ENCODE measurements around the gene COX4I2.

Gene COX4I2

DNA sequence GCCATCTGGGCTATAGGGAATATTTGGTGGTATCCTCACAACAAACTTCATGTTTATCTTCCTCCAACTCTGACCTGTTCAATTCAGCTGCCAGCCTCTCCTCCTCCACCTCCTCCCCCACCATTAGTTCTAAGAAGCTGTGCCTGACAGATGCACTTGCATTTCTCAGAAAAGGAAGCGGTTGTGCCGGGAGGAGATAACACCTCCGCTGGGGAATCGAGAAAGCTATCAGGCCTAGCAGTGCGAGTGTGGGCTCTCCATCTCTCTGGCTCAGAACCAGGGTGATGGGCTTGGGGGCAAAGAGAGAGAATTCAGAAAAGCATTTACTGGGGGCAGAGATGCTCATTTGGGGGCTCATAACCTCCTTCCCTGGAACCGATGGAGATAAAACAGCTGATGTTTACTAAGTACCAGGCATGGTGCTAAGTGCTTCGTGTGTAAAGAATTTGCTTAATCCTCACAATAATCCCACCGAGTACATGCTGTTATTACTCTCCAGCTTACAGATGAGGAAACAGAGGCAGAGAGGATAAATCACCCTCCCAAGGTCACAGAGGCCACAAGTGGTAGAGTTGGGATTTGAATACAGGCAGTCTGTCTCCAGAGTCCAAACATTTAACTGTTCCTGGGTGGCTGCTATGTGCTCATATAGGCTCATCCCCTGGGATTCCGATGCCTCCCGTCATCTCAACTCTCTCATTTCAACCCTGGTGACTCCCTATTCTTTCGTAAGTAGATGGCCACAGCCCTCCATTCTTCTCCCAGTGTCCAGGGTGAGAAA is 38.3 kb downstream of the COX4I2 start:
- peak in 1 of 3 donors; percentile 21 for DNase-seq (ENCODE audit: low read depth in 3 of 3, low spot score in 1 of 3)

- DNase-seq (ENCODE audit: low read depth in 3 of 3, low spot score in 1 of 3): no peak
Measured at GRCh38 chr20:31676609-31676989, 38.9 kb downstream of the COX4I2 start.

GRCh38 chr20:31677553-31678260 is 40.0 kb downstream of the COX4I2 start:
- no peak for DNase-seq (ENCODE audit: low read depth in 3 of 3, low spot score in 1 of 3)

DNA sequence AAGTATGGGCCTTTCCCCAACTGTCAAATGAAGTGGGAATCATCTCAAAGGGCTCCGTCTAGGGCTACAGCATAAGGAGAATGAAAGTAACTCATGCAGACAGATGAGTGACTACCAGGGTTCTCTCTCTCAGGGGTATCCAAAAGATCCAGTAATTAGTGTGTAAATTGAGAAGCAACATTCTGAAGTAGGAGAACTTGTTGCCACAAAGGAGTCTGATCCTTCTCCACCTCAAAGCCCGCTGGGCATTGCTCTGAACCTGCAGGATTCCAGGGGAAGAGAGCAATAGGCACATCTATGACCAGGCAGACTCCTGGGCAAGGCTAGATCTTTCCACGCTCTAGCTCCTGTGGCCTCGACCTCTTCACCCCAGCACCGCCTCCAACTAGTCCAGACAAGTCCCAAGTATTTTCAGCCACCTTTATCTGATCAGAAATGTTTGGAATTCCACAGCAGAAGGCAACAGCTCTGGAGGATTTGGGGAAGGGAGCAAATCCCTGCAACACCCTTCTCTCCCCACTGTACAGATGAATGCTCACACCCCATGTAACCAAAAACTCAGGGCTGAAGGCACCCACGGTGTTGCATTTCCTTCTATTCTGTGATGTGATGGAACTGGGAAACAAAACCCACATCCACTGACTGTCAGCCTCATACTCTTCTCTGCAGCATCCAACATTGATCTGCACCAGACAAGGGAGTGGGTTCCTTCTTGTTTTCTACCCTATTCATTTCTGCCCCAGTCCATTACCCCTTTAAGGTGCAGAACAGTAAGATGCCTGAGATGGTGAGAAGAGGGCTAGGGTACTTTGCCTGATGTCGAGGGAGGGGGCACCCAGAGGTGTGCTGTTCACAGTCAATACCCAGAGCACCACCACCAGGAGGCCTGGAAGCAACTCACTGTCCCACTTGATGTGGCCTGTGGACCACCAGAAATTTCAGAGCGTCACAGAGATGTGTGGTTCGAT is 41.0 kb downstream of the COX4I2 start:
- no peak for DNase-seq (ENCODE audit: low read depth in 3 of 3, low spot score in 1 of 3)

GRCh38 chr20:31679357-31680285 is 41.9 kb downstream of the COX4I2 start:
- no peak for DNase-seq (ENCODE audit: low read depth in 3 of 3, low spot score in 1 of 3)

GRCh38 chr20:31680286-31681127 is 42.8 kb downstream of the COX4I2 start:
- DNase-seq (ENCODE audit: low read depth in 3 of 3, low spot score in 1 of 3): no peak

DNA sequence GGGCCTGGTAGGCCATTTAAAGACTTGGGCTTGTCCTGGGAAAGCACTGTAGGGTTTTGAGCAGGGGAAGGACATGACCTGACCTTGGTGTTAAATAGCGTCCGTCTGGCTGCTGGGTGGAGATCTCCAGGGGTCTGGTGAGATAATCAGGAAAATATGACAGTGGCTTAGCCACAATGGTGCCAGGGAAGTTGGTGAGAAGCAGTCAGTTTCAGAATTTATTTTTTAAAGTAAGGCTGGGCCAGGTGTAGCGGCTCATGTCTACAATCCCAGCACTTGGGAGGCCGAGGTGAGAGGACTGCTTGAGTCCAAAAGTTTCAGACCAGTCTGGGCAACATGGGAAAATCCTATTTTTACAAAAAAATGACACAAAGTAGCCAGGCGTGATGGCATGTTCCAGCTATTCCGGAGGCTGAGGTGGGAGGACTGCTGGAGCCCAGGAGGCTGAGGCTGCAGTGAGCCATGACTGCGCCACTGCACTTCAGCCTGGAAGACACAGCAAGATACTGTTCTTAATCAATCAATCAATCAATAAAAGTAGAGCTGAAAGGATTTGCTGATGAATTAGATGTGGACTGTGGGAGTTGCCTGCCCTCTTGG is 43.5 kb downstream of the COX4I2 start:
- no peak for DNase-seq (ENCODE audit: low read depth in 3 of 3, low spot score in 1 of 3)

DNA sequence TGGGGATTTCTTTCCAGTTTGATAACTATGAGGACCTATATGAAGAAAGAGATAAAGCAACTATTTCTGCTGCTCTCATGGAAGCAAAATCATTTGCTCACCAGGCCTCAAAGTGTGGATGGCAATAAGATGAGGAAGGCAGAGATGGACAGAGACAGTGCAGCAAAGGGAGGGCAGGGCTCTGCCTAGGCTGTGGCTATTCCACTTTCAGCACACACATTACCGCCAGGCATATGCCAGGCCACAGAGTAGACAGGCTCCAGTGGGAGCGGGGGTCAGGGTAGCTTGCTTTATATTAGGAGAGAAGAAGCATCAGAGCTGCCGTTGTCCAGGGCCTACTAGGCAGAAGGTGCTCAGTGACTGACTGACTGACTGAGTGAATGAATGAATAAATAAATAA is 44.1 kb downstream of the COX4I2 start:
- no peak for DNase-seq (ENCODE audit: low read depth in 3 of 3, low spot score in 1 of 3)

DNA sequence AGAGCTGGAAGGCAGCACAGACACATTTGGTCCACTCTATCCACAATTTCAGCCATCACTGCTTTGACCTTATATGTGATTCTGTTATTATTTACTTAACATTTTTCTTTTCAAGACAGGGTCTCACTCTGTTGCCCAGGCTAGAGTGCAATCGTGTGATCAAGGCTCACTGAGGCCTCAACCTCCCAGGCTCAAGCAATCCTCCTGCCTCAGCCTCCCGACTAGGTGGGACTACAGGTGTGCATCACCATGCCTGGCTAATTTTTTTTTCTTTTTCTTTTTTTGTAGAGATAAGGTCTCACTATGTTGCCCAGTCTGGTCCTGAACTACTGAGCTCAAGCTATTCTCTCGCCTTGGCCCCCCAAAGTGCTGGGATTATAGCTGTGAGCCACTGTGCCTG is 44.6 kb downstream of the COX4I2 start:
- DNase-seq (ENCODE audit: low read depth in 3 of 3, low spot score in 1 of 3): no peak

GRCh38 chr20:31682927-31683326 is 45.2 kb downstream of the COX4I2 start:
- no peak for DNase-seq (ENCODE audit: low read depth in 3 of 3, low spot score in 1 of 3)

- no peak for DNase-seq (ENCODE audit: low read depth in 3 of 3, low spot score in 1 of 3)
Measured at GRCh38 chr20:31684153-31685015, 46.7 kb downstream of the COX4I2 start.

DNA sequence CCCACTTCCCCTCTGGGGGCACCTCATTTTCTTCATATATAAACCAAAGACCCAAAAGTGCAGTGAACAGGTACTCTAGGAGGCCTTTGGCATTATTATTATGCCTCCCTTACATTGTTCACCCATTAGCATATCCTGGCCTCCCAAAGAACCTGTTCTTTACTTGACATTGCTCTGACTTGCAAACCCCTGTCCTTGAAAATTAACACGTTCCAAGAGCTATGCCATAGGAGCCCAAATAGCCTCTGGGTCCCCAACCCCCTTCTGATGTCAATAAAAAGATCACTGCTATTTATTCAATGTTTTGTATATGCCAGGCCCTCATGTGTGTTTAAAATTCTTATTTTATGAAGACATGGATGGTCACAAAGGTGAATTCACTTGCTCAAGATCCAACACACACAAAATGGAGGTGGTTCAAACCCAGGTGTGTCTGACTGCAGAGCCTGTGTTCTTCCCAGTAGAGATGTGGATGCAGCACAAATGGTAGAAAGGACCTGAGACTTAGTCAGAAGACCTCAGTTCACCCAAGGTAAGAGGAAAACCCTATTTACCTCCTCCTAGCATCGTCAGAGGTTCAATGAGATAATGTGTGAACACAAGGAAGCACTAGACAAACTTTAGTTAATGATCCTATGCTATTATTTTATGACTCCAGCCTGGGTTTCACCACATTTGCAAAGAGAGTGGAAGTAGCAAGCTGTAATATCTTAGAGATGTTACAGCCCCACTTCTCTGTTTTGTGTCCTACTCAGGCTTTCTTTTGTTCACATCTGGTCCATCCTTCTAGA is 48.3 kb downstream of the COX4I2 start:
- no peak for DNase-seq (ENCODE audit: low read depth in 3 of 3, low spot score in 1 of 3)

DNA sequence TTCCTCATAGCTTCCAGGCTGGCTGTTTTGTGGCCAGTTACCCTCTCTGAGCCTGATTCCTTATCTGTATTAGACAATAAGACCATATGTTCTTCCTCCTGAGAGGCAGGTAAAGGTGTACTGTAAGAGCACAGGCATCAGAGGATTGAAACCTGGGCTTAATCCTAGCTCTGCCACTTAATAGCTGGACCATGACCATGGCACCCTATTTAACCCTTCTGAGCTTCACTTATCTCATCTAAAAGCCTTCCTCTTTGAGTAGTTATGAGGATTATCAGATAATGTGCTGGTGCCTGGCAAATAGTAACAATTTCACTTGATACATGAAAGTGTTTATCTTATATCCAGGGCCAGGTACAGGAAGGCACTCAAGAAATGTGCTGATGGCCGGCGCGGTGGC is 50.1 kb downstream of the COX4I2 start:
- no peak for DNase-seq (ENCODE audit: low read depth in 3 of 3, low spot score in 1 of 3)

DNA sequence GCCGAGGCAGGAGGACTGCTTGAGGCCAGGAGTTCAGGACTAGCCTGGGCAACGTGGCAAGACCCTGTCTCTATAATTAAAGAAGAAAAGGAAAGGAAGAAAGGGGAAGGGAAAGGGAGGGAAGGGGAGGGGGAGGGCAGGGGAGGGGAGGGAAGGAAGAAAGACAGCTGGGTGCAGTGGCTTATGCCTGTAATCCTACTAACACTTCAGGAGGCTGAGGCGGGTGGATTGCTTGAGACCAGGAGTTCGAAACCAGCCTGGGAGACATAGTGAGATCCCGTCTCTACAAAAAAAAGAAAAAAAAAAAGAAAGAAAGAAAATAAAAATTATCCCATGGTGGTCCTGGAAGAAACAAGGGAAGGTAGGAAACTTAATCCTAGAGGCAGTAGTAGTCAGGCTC is 51.4 kb downstream of the COX4I2 start:
- no peak for DNase-seq (ENCODE audit: low read depth in 3 of 3, low spot score in 1 of 3)

- no peak for DNase-seq (ENCODE audit: low read depth in 3 of 3, low spot score in 1 of 3)
Measured at GRCh38 chr20:31690124-31690666, 52.5 kb downstream of the COX4I2 start.

DNA sequence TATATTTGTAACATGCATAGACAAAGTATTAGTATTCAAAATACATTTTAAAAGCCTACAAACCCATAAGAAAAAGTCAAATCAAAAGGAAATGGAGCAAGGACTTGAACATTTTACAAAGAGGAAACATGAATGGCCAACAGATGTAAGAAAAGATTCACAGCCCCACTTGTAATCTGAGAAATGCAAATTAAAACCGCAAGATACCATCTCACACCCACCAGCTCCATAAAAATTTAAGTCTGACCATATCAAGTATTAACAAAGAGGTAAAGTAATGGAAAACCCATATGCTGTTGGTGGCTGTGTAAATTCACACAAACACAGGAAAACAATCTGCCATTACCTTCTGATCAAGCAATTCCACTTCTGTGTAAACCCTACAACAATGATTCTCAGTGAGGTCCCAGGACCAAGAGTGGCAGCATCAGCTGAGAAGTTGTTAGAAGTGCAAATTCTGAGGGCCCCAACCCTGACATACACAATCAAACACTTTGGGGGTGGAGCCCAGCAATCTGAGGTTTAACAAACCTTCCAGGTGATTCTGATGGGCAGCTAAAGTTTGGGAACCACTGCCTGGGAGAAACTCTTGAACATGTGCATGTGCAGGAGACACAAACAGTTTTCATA is 54.0 kb downstream of the COX4I2 start:
- no peak for DNase-seq (ENCODE audit: low read depth in 3 of 3, low spot score in 1 of 3)

- no peak for DNase-seq (ENCODE audit: low read depth in 3 of 3, low spot score in 1 of 3)
Measured at GRCh38 chr20:31693402-31693801, 55.7 kb downstream of the COX4I2 start.
